PC-9 (cell line): ENCODE measurements around the gene HNRNPK. TPM values are rescaled to one million over a fixed set of nuclear protein-coding genes. Genes with fewer than 3 reads are reported as not detected.
A peak's percentile ranks its signal among the peaks of the same experiment; 100 is the strongest.

Source experiments
- BruUV-seq: library from RNA; stranded (reverse); fragments of 400-500 nt; replicated peaks from 2 replicates; lab custom pipeline; 2021; lab: Mats Ljungman, UMichigan
- CTCF ChIA-PET: fragments of 300-600 bp; sonication (Branson Sonifier 250); formaldehyde crosslinking; loops from one replicate; lab custom pipeline; 2022; ENCODE audit warnings: antibody characterized with exemption; lab: Charles Lee
- POLR2A ChIA-PET: fragments of 300-600 bp; sonication (Branson Sonifier 250); formaldehyde crosslinking; loops from one replicate; lab custom pipeline; 2022; ENCODE audit warnings: antibody characterized with exemption; ENCODE audit not compliant: unreplicated experiment; lab: Charles Lee
- DNase-seq, 2 experiments: peaks; one replicate each; pipeline versions ENCODE4 v3.0.0 to v3.0.0-alpha.2; 2015 to 2022; ENCODE audit warnings: mixed read lengths in 1 of 2
- H2AFZ ChIP-seq: fragments of 200-600 bp; sonication (generic); 2 replicates; pipeline ENCODE4 v1.8.1; 2017; ENCODE audit warnings: antibody characterized with exemption
- H3F3A ChIP-seq: fragments of 200-600 bp; sonication (generic); 2 replicates; pipeline ENCODE4 v1.8.1; 2017; ENCODE audit warnings: antibody characterized with exemption, mild to moderate bottlenecking, low read depth; ENCODE audit not compliant: insufficient read depth
- H3K27ac ChIP-seq: fragments of 200-600 bp; sonication (generic); 2 replicates; pipeline ENCODE4 v1.6.1; 2016; ENCODE audit warnings: mixed run types
- H3K27me3 ChIP-seq: fragments of 200-600 bp; sonication (generic); 2 replicates; pipeline ENCODE4 v1.6.1; 2016; ENCODE audit warnings: low read depth, mixed run types; ENCODE audit not compliant: insufficient read depth
- H3K36me3 ChIP-seq: fragments of 200-600 bp; sonication (generic); 2 replicates; pipeline ENCODE4 v1.6.1; 2016; ENCODE audit warnings: low read depth, mixed run types
- H3K4me1 ChIP-seq: fragments of 200-600 bp; sonication (generic); replicated peaks from 2 replicates; pipeline ENCODE4 v1.6.1; 2016; ENCODE audit warnings: mixed run types; ENCODE audit not compliant: insufficient read depth
- H3K4me2 ChIP-seq: fragments of 200-600 bp; sonication (generic); 2 replicates; pipeline ENCODE4 v1.6.1; 2017; ENCODE audit warnings: mixed run types
- H3K4me3 ChIP-seq: fragments of 200-600 bp; sonication (generic); 2 replicates; pipeline ENCODE4 v1.6.1; 2016; ENCODE audit warnings: mixed run types
- H3K79me2 ChIP-seq: fragments of 200-600 bp; sonication (generic); 2 replicates; pipeline ENCODE4 v1.6.1; 2017; ENCODE audit warnings: low read depth, mixed run types
- H3K9me2 ChIP-seq: fragments of 200-600 bp; sonication (generic); 2 replicates; pipeline ENCODE4 v1.8.1; 2017; ENCODE audit warnings: mild to moderate bottlenecking; ENCODE audit not compliant: insufficient read depth
- H3K9me3 ChIP-seq: fragments of 200-600 bp; sonication (generic); 2 replicates; pipeline ENCODE4 v1.8.1; 2016; ENCODE audit warnings: low read depth; ENCODE audit not compliant: insufficient read depth
- H4K20me1 ChIP-seq: fragments of 200-600 bp; sonication (generic); 2 replicates; pipeline ENCODE4 v1.8.1; 2017; ENCODE audit not compliant: insufficient read depth
- CTCF ChIP-seq: fragments of 200-600 bp; sonication (generic); conservative IDR thresholded peaks from 2 replicates; pipeline ENCODE4 v1.6.1; 2017; ENCODE audit warnings: mixed run types, antibody characterized with exemption, mild to moderate bottlenecking, moderate library complexity
- EZH2 ChIP-seq: fragments of 200-600 bp; sonication (generic); IDR thresholded peaks from 2 replicates; pipeline ENCODE4 v1.8.0; 2017; ENCODE audit warnings: antibody characterized with exemption, low read depth
- intact Hi-C: fragments of 100-400 bp; cut with micrococcal nuclease; formaldehyde crosslinking; loops from one replicate; pipeline ENCODE4 v1.10.0; 2022; ENCODE audit not compliant: unreplicated experiment
- total RNA-seq: library from RNA; stranded (reverse); gene quantifications from 2 replicates; pipeline ENCODE4 v1.2.3, GENCODE V29; 2021

The HNRNPK gene
- total RNA-seq, 1 experiment from 2014 or later, result 583 TPM

GRCh38 chr9:83933790-83934189 is 46.2 kb downstream of the HNRNPK start:
- Histone ChIP-seq H3K4me3 (no peak overlapping the region), H3K9me3 (no peaks in the 10 kb centered on the region), H3K27me3 (no peaks in the 10 kb centered on the region), H3K9me2 (no peaks in the 10 kb centered on the region), H3K27ac (no peak overlapping the region), H3F3A (peaks cover 14% of the 10 kb centered on the region; the same call in 1 of the 2 replicates), H3K79me2 (no peaks in the 10 kb centered on the region), H4K20me1 (no peaks in the 10 kb centered on the region), H3K36me3 (no peaks in the 10 kb centered on the region), H3K4me2 (no peak overlapping the region), H2AFZ (no peak overlapping the region), H3K4me1 (peaks cover 23% of the 10 kb centered on the region)
- no peak for DNase-seq
- POLR2A ChIA-PET, result no interaction called here
- no peak for TF ChIP-seq EZH2
- TF ChIP-seq CTCF, result no peak
- CTCF ChIA-PET, result no interaction called here
- intact Hi-C loops, result loop anchor here (1.0 to 2.0 kb wide), 2 partner anchors 12 to 47 kb away; partner anchors contain the start of genes HNRNPK, KIF27 and RMI1
- no TSS peak for BruUV-seq

GRCh38 chr9:83932851-83933250 is 47.2 kb downstream of the HNRNPK start:
- intact Hi-C loops, result no loop called here

GRCh38 chr9:83932011-83932410 is 48.0 kb downstream of the HNRNPK start:
- no peaks in the 10 kb centered on the region for H3K79me2 ChIP-seq
- H3K9me3 ChIP-seq, result no peaks in the 10 kb centered on the region
- no TSS peak for BruUV-seq
- H3K4me3 ChIP-seq, result no peak overlapping the region
- POLR2A ChIA-PET, result no interaction called here
- DNase-seq, result peak in 1 of 2 experiments; percentile 45
- no peaks in the 10 kb centered on the region for H3K27me3 ChIP-seq
- TF ChIP-seq CTCF, result no peak
- TF ChIP-seq EZH2, result no peak
- H3K27ac ChIP-seq, result no peak overlapping the region
- H3K36me3 ChIP-seq, result no peaks in the 10 kb centered on the region
- intact Hi-C loops, result no loop called here
- H4K20me1 ChIP-seq, result no peaks in the 10 kb centered on the region
- CTCF ChIA-PET, result no interaction called here
- no peak overlapping the region for H3K4me2 ChIP-seq
- H2AFZ ChIP-seq, result no peak overlapping the region
- H3K9me2 ChIP-seq, result no peaks in the 10 kb centered on the region
- peaks cover 23% of the 10 kb centered on the region for H3K4me1 ChIP-seq
- H3F3A ChIP-seq, result peaks cover 14% of the 10 kb centered on the region; the same call in 1 of the 2 replicates

More at GRCh38 chr9:83932851-83933250, 47.2 kb downstream of the HNRNPK start:
- no peaks in the 10 kb centered on the region for H3K27me3 ChIP-seq
- no peak overlapping the region for H3K4me2 ChIP-seq
- H3K36me3 ChIP-seq, result no peaks in the 10 kb centered on the region
- ChIA-PET CTCF (no interaction called here), POLR2A (no interaction called here)
- no peak for DNase-seq
- H3F3A ChIP-seq, result peaks cover 14% of the 10 kb centered on the region; the same call in 1 of the 2 replicates
- no peak overlapping the region for H3K27ac ChIP-seq
- H3K9me2 ChIP-seq, result no peaks in the 10 kb centered on the region
- H3K79me2 ChIP-seq, result no peaks in the 10 kb centered on the region
- no peak for TF ChIP-seq EZH2
- TF ChIP-seq CTCF, result no peak
- no peaks in the 10 kb centered on the region for H3K9me3 ChIP-seq
- H2AFZ ChIP-seq, result no peak overlapping the region
- H3K4me1 ChIP-seq, result peaks cover 23% of the 10 kb centered on the region
- no peak overlapping the region for H3K4me3 ChIP-seq
- no TSS peak for BruUV-seq
- no peaks in the 10 kb centered on the region for H4K20me1 ChIP-seq
